CD14-positive monocyte (primary cell): ENCODE results near the gene CCDC88B. TPM values are rescaled to one million over a fixed set of nuclear protein-coding genes. Genes with fewer than 3 reads are reported as not detected.
A peak's percentile ranks its signal among the peaks of the same experiment; 100 is the strongest.

Experiments used
- DNase-seq, 3 donors: peaks; one replicate each; pipeline ENCODE4 v3.0.0-alpha.2; 2011 to 2022
- H2AFZ ChIP-seq: 2 replicates; pipeline ENCODE4 v1.6.0; 2012; ENCODE audit warnings: mild to moderate bottlenecking, low read depth, low read length, inconsistent platforms; ENCODE audit not compliant: insufficient read depth, poor library complexity, severe bottlenecking
- H3K27ac ChIP-seq, 2 donors: 1 replicate in 1 of 2; 2 replicates in 1 of 2; pipeline ENCODE4 v1.5.1; 2012 to 2013; ENCODE audit warnings: low read length in 2 of 2, control low read depth in 1 of 2, inconsistent platforms in 1 of 2, low read depth in 1 of 2, mild to moderate bottlenecking in 1 of 2
- H3K27me3 ChIP-seq, 2 donors: one replicate each; pipeline versions ENCODE4 v1.6.0 to v1.6.1; 2011 to 2013; ENCODE audit warnings: low read length in 2 of 2; ENCODE audit not compliant: control insufficient read depth in 2 of 2, insufficient read depth in 2 of 2
- H3K36me3 ChIP-seq, 2 donors: replicated peaks in 1 of 2; 1 replicate in 1 of 2; 2 replicates in 1 of 2; pipeline versions ENCODE4 v1.5.1 to v1.6.1; 2012 to 2013; ENCODE audit warnings: low read length in 2 of 2, control low read depth in 1 of 2, inconsistent platforms in 1 of 2, mild to moderate bottlenecking in 1 of 2; ENCODE audit not compliant: insufficient read depth in 2 of 2, control insufficient read depth in 1 of 2
- H3K4me1 ChIP-seq, 2 donors: 1 replicate in 1 of 2; 2 replicates in 1 of 2; pipeline versions ENCODE4 v1.5.1 to v1.6.1; 2012 to 2013; ENCODE audit warnings: low read length in 2 of 2, control low read depth in 1 of 2, inconsistent platforms in 1 of 2, mild to moderate bottlenecking in 1 of 2, moderate library complexity in 1 of 2; ENCODE audit not compliant: insufficient read depth in 2 of 2, control insufficient read depth in 1 of 2
- H3K4me2 ChIP-seq: replicated peaks from 2 replicates; pipeline ENCODE3; 2012; ENCODE audit warnings: low read length, moderate library complexity, mild to moderate bottlenecking; ENCODE audit not compliant: poor library complexity, severe bottlenecking; ENCODE audit errors: extremely low read depth
- H3K4me3 ChIP-seq, 3 experiments: fragments of 200-600 bp in 1 of 3; sonication (generic) in 1 of 3; replicated peaks in 1 of 3; 1 replicate in 2 of 3; 2 replicates in 1 of 3; pipeline ENCODE4 v1.5.1; 2011 to 2013; ENCODE audit warnings: low read length in 3 of 3, mild to moderate bottlenecking in 3 of 3, control low read depth in 2 of 3, low read depth in 2 of 3, inconsistent platforms in 1 of 3, moderate library complexity in 1 of 3
- H3K79me2 ChIP-seq: 2 replicates; pipeline ENCODE4 v1.6.0; 2012; ENCODE audit warnings: mild to moderate bottlenecking, control low read depth, inconsistent platforms, low read length, moderate library complexity; ENCODE audit not compliant: insufficient read depth
- H3K9ac ChIP-seq: 2 replicates; pipeline ENCODE4 v1.6.0; 2017; ENCODE audit warnings: low read length, mild to moderate bottlenecking; ENCODE audit not compliant: insufficient read depth, poor library complexity, severe bottlenecking
- H3K9me3 ChIP-seq, 2 donors: replicated peaks in 1 of 2; 1 replicate in 1 of 2; 2 replicates in 1 of 2; pipeline versions ENCODE4 v1.5.1 to v1.6.1; 2012 to 2013; ENCODE audit warnings: low read length in 2 of 2, control low read depth in 1 of 2; ENCODE audit not compliant: control insufficient read depth in 1 of 2, insufficient read depth in 1 of 2
- H4K20me1 ChIP-seq: 2 replicates; pipeline ENCODE4 v1.6.0; 2012; ENCODE audit warnings: mild to moderate bottlenecking, low read length, control low read depth, moderate library complexity; ENCODE audit not compliant: insufficient read depth
- H3K27ac Mint-ChIP-seq, 7 donors: one replicate each; pipeline ENCODE4 v1.8.0; 2020; ENCODE audit warnings: mild to moderate bottlenecking in 7 of 7, mixed read lengths in 7 of 7, moderate library complexity in 6 of 7, inconsistent platforms in 2 of 7
- H3K27me3 Mint-ChIP-seq, 3 donors: one replicate each; pipeline ENCODE4 v1.8.0; 2021 to 2022; ENCODE audit warnings: low read depth in 3 of 3, mild to moderate bottlenecking in 3 of 3, mixed read lengths in 3 of 3, moderate library complexity in 3 of 3, inconsistent platforms in 1 of 3
- H3K36me3 Mint-ChIP-seq, 2 donors: one replicate each; pipeline ENCODE4 v1.8.0; 2020; ENCODE audit warnings: mixed read lengths in 2 of 2, inconsistent platforms in 1 of 2, mild to moderate bottlenecking in 1 of 2
- H3K4me1 Mint-ChIP-seq: one replicate; pipeline ENCODE4 v1.8.0; 2020; ENCODE audit warnings: mild to moderate bottlenecking, mixed read lengths
- H3K4me3 Mint-ChIP-seq, 2 donors: one replicate each; pipeline ENCODE4 v1.8.0; 2020; ENCODE audit warnings: mild to moderate bottlenecking in 2 of 2, mixed read lengths in 2 of 2, moderate library complexity in 1 of 2
- H3K9me3 Mint-ChIP-seq, 7 donors: one replicate each; pipeline ENCODE4 v1.8.0; 2020 to 2022; ENCODE audit warnings: mixed read lengths in 7 of 7, mild to moderate bottlenecking in 6 of 7, moderate library complexity in 6 of 7, inconsistent platforms in 2 of 7
- WGBS: methylation state at CpG from one replicate; pipeline ENCODE4 v1.1.5; 2013; ENCODE audit warnings: missing lambda C conversion rate; ENCODE audit not compliant: insufficient coverage; 5-methylcytosine and 5-hydroxymethylcytosine counted together
- intact Hi-C, 2 donors: fragments of 100-400 bp; cut with micrococcal nuclease; formaldehyde crosslinking; loops; one replicate each; pipeline versions ENCODE4 v1.15.0 to v1.15.1; 2023
- polyA plus RNA-seq, 3 donors: library from polyadenylated mRNA; depleted of rRNA in 1 of 3; unstranded in 2 of 3; stranded (reverse) in 1 of 3; fragments of 300-500 nt in 2 of 3; fragments of >200 nt in 1 of 3; fragmentation: Illumina TruSeq in 2 of 3; gene quantifications; 1 replicate in 2 of 3; 2 replicates in 1 of 3; pipeline ENCODE4 v1.2.3, GENCODE V29; 2012 to 2021
- TF ChIP-seq, protein P1 (sequence below): fragments of 200-600 bp; IDR thresholded peaks from one replicate; pipeline ENCODE4 v1.8.0; 2022; ENCODE audit warnings: antibody characterized with exemption, mild to moderate bottlenecking

CCDC88B gene
- polyA plus RNA-seq, 3 donors = 8.2 to 215 (median 18.9) TPM

DNA sequence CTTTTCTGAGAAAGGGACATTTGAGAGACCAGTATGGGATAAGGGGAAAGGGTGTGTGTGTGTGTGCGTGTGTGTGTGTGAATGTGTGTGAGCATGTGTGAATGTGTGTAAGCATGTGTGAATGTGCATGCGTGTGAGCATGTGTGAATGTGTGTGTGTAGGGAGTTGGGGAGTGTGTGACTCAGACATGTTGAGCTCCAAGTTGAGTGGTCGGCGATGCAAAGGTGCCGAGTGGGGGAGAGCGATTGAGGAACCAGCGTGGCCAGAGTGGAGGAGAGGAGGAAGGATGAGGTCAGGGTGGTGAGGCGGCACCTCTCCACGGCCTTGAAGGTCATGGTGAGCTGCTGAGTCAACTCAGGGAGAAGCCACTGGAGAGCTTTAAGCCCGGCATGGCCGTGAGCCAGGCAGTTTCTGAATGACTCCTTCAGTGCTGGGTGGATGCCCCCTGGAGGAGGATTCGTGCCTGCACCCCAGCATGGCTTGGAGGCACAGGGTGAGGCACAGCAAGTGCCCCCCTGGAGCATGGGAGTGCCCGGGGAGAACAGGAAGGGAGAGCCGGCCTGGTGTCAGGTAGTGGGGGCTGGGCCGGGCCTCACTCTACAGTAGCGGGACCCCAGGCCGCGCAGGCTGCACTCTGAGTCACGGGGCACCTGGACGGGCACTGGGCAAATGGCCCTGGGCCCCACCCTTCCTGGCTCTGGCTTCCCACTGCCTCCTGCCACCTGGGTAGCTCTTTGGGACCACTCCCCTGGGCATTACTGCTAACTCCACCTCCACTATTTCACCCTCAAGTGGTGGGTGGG lies 8.2 kb upstream of the CCDC88B start:
- peak overlapping the region; percentile 46 to 53 for H3K27ac ChIP-seq
- peak overlapping the region in 1 of 3 experiments; percentile 52 for H3K4me3 ChIP-seq
- H3K27me3 ChIP-seq = no peaks in the 10 kb centered on the region
- peaks cover 2 to 8% of the 10 kb centered on the region in 2 donors for H3K36me3 Mint-ChIP-seq
- peaks cover 0 to 7% (median 3%) of the 10 kb centered on the region in 7 donors for H3K9me3 Mint-ChIP-seq
- DNase-seq = peak; percentile 94 to 99 (median 99)
- intact Hi-C loops = loop anchor here in 1 of 2 donors (2.0 kb wide), 1 partner anchor 13 kb away; the partner anchor contains the start of gene PRDX5
- H3K27me3 Mint-ChIP-seq = peaks cover 0 to 5% (median 0%) of the 10 kb centered on the region in 3 donors
- no peak overlapping the region for H3K9ac ChIP-seq
- peak overlapping the region; percentile 60 for H3K4me2 ChIP-seq
- H3K4me1 Mint-ChIP-seq = peaks cover 39% of the 10 kb centered on the region
- H3K27ac Mint-ChIP-seq = peak overlapping the region; percentile 57 to 89 (median 82)
- WGBS = 9% methylated on average over 14 of the region's 20 CpGs
- no peaks in the 10 kb centered on the region for H3K36me3 ChIP-seq
- H3K4me3 Mint-ChIP-seq = peak overlapping the region in 1 of 2 donors; percentile 77
- no peaks in the 10 kb centered on the region for H4K20me1 ChIP-seq
- H3K4me1 ChIP-seq = peaks cover 32 to 37% of the 10 kb centered on the region in 2 donors
- H3K79me2 ChIP-seq = no peaks in the 10 kb centered on the region
- peak overlapping the region; percentile 52 for H2AFZ ChIP-seq
- TF ChIP-seq, protein P1, sequence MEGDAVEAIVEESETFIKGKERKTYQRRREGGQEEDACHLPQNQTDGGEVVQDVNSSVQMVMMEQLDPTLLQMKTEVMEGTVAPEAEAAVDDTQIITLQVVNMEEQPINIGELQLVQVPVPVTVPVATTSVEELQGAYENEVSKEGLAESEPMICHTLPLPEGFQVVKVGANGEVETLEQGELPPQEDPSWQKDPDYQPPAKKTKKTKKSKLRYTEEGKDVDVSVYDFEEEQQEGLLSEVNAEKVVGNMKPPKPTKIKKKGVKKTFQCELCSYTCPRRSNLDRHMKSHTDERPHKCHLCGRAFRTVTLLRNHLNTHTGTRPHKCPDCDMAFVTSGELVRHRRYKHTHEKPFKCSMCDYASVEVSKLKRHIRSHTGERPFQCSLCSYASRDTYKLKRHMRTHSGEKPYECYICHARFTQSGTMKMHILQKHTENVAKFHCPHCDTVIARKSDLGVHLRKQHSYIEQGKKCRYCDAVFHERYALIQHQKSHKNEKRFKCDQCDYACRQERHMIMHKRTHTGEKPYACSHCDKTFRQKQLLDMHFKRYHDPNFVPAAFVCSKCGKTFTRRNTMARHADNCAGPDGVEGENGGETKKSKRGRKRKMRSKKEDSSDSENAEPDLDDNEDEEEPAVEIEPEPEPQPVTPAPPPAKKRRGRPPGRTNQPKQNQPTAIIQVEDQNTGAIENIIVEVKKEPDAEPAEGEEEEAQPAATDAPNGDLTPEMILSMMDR = peak; percentile 94
- H3K9me3 ChIP-seq = no peaks in the 10 kb centered on the region

DNA sequence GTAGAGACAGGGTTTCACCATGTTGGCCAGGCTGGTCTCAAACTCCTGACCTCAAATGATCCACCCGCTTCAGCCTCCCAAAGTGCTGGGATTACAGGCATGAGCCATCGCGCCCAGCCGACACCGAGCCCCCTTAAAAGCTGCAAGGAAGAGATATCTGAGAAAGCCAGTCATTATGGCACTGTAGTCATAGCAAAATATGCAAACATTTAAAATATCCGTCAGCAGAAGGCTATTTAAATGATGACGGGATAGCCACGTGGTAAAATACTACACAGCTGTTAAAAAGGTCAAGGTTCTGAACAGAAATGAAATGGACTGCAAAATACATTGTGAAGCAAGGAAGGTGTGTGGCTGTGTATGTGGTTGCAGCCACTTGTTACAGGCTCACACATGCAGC lies 6.4 kb upstream of the CCDC88B start:
- Mint-ChIP-seq H3K4me1 (peaks cover 40% of the 10 kb centered on the region), H3K9me3 (no peaks in the 10 kb centered on the region), H3K27ac (peak overlapping the region in 3 of 7 donors; percentile 30 to 66 (median 63)), H3K4me3 (no peak overlapping the region), H3K36me3 (peaks cover 11 to 16% of the 10 kb centered on the region in 2 donors), H3K27me3 (peaks cover 0 to 5% (median 0%) of the 10 kb centered on the region in 3 donors)
- no peaks in the 10 kb centered on the region for H3K79me2 ChIP-seq
- H3K4me1 ChIP-seq = peaks cover 32 to 38% of the 10 kb centered on the region in 2 donors
- no peaks in the 10 kb centered on the region for H3K9me3 ChIP-seq
- no peak overlapping the region for H3K4me2 ChIP-seq
- H2AFZ ChIP-seq = no peak overlapping the region
- no peaks in the 10 kb centered on the region for H3K27me3 ChIP-seq
- intact Hi-C loops = loop anchor here in 1 of 2 donors (2.0 kb wide), 1 partner anchor 15 kb away; the partner anchor contains the start of gene PRDX5
- TF ChIP-seq, protein P1 = no peak
- H3K36me3 ChIP-seq = no peaks in the 10 kb centered on the region
- H3K27ac ChIP-seq = no peak overlapping the region
- H3K9ac ChIP-seq = no peak overlapping the region
- DNase-seq = no peak
- H3K4me3 ChIP-seq = no peak overlapping the region
- no peaks in the 10 kb centered on the region for H4K20me1 ChIP-seq
- 100% methylated on average over 6 of the region's 8 CpGs for WGBS
